Left renal cortex interstitium (tissue), 4 donors: ENCODE measurements around the gene MAST4. TPM values are rescaled to one million over a fixed set of nuclear protein-coding genes. Genes with fewer than 3 reads are reported as not detected.
"Not testable (repeated sequence)": the region's sequence is repeated elsewhere in the genome, so short reads cannot be mapped to it uniquely, and the experiment has no call there.

Source experiments
- DNase-seq, 4 donors: peaks; one replicate each; pipeline ENCODE4 v3.0.0-alpha.2; 2013; ENCODE audit warnings: low read depth in 4 of 4, low spot score in 2 of 4, missing footprints in 1 of 4
- polyA plus RNA-seq, 4 donors: library from polyadenylated mRNA; unstranded; fragments of 120-200 nt; gene quantifications; one replicate each; pipeline ENCODE4 v1.2.1, GENCODE V29; 2013; ENCODE audit not compliant: insufficient read length in 4 of 4

Gene MAST4
- polyA plus RNA-seq, 4 donors, result 13.5 to 18.7 (median 16.1) TPM

- DNase-seq, result no peak
Observed at GRCh38 chr5:66741394-66741793, 145.2 kb downstream of the MAST4 start.

GRCh38 chr5:66742083-66742895 is 146.1 kb downstream of the MAST4 start:
- no peak for DNase-seq

- DNase-seq, result no peak
Observed at GRCh38 chr5:66742896-66743247, 146.7 kb downstream of the MAST4 start.

GRCh38 chr5:66743344-66743743 is 147.2 kb downstream of the MAST4 start:
- DNase-seq, result no peak

GRCh38 chr5:66744040-66744439 is 147.8 kb downstream of the MAST4 start:
- DNase-seq, result no peak

GRCh38 chr5:66745297-66745696 is 149.1 kb downstream of the MAST4 start:
- DNase-seq, result no peak

GRCh38 chr5:66747607-66748006 is 151.4 kb downstream of the MAST4 start:
- DNase-seq, result no peak

- DNase-seq, result not testable (repeated sequence)
Observed at GRCh38 chr5:66752668-66753067, 156.5 kb downstream of the MAST4 start.

- peak in 2 of 4 donors; percentile 34 to 61 for DNase-seq
Observed at GRCh38 chr5:66757219-66757833, 161.1 kb downstream of the MAST4 start.

- no peak for DNase-seq
Observed at GRCh38 chr5:66757834-66758371, 161.7 kb downstream of the MAST4 start.

- DNase-seq, result no peak
Observed at GRCh38 chr5:66769030-66769733, 173.0 kb downstream of the MAST4 start.

- DNase-seq, result no peak
Observed at GRCh38 chr5:66769839-66770617, 173.8 kb downstream of the MAST4 start.

GRCh38 chr5:66777868-66778267 is 181.7 kb downstream of the MAST4 start:
- no peak for DNase-seq

- no peak for DNase-seq
Observed at GRCh38 chr5:66779528-66779927, 183.3 kb downstream of the MAST4 start.

GRCh38 chr5:66788556-66788955 is 192.4 kb downstream of the MAST4 start:
- DNase-seq, result no peak

GRCh38 chr5:66789434-66789833 is 193.2 kb downstream of the MAST4 start:
- DNase-seq, result no peak

GRCh38 chr5:66793049-66793448 is 196.9 kb downstream of the MAST4 start:
- DNase-seq, result no peak

GRCh38 chr5:66795682-66796081 is 199.5 kb downstream of the MAST4 start:
- DNase-seq, result no peak

- DNase-seq, result no peak
Observed at GRCh38 chr5:66796305-66797292, 200.4 kb downstream of the MAST4 start.
